ENCODE data around the gene FRMPD2.

- TF ChIP-seq CTCF (IDR thresholded peaks at IDR 0.05; ENCODE audit: poor library complexity, severe bottlenecking) (no peak), EP300 (conservative IDR thresholded peaks at IDR 0.05; ENCODE audit: poor library complexity, severe bottlenecking) (no peak), RAD21 (conservative IDR thresholded peaks at IDR 0.05) (no peak), EZH2 (IDR thresholded peaks at IDR 0.05; ENCODE audit: borderline replicate concordance, insufficient read depth, low read length, poor library complexity, severe bottlenecking) (no peak), SMC3 (conservative IDR thresholded peaks at IDR 0.05; ENCODE audit: poor library complexity) (no peak), REST (IDR thresholded peaks at IDR 0.05; ENCODE audit: borderline replicate concordance) (no peak), MXI1 (conservative IDR thresholded peaks at IDR 0.05; ENCODE audit: poor library complexity, severe bottlenecking) (no peak), POLR2AphosphoS5 (IDR thresholded peaks at IDR 0.05) (no peak)
These were observed 18.8 kb downstream of the FRMPD2 start for GRCh38 chr10:48255722-48256121.
